GM12864 (cell line): ENCODE data around the gene SMG1.
"Not testable (repeated sequence)": the region's sequence is repeated elsewhere in the genome, so short reads cannot be mapped to it uniquely, and the experiment has no call there.

Experiments used
- DNase-seq: peaks from one replicate; pipeline ENCODE4 v3.0.0-alpha.2; 2011; ENCODE audit warnings: low read depth
- H3K4me3 ChIP-seq: 2 replicates; pipeline ENCODE4 v1.5.1; 2011; ENCODE audit warnings: mild to moderate bottlenecking, low read depth, low read length, control low read depth
- CTCF ChIP-seq: IDR thresholded peaks from 2 replicates; pipeline ENCODE4 v1.5.1; 2011; ENCODE audit warnings: low read depth, mild to moderate bottlenecking, moderate library complexity, low read length, control low read depth, inconsistent platforms; ENCODE audit errors: missing control alignments

The SMG1 gene

GRCh38 chr16:18869043-18869771, 57.0 kb downstream of the SMG1 start:
- H3K4me3 ChIP-seq, DNase-seq: not testable (repeated sequence)

DNA sequence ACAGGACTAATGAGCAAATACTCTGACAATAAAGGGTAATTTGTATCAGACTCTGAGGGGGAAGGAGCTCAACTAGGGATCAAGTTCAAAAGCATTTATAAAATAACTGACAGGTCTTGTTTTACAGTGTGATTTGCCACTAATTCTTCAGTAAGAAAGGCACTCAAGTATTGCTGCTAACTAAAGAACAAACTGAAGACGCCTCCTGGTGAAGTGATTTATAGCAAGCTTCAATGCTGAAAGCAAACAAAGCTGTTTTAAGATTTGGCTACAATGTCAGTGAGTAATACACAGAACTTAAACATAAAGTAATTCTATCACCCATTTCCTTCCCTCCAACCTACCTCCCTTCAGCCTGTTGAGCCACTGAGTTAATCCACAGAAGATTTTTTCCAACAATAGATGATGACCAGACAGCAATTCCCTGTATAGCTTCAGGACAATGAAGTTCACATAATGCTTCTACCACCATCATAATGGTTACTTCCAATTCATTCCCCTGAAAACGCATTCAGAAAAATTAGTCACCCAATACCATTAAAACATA, 59.9 kb downstream of the SMG1 start:
- not testable (repeated sequence) for DNase-seq, H3K4me3 ChIP-seq

- not testable (repeated sequence) for DNase-seq, H3K4me3 ChIP-seq
These were observed 63.3 kb downstream of the SMG1 start for GRCh38 chr16:18862891-18863290.

DNA sequence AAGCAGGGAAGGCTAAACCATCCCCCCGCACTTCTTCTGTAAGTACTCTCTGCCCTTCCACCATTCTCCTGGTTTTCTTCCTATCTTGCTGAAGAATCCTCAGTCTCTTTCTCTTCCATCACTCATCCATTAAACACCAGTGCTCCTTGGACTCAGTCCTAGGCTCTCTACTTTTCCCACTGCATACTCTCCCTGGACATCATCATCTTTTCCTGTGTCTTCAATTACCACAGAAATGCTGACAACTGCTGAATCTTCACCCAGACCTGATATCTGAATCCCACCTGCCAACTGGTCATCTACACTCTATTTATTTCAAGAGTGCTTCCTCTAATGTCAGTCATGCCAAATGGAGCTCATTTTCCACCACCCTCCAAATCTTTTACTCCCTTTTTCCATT, 71.0 kb downstream of the SMG1 start:
- H3K4me3 ChIP-seq: no peak overlapping the region
- no peak for DNase-seq
- no peak for TF ChIP-seq CTCF

- DNase-seq: no peak
- no peak overlapping the region for H3K4me3 ChIP-seq
- TF ChIP-seq CTCF: no peak
These were observed 72.5 kb downstream of the SMG1 start for GRCh38 chr16:18853694-18854093.

- TF ChIP-seq CTCF: no peak
- DNase-seq: no peak
- H3K4me3 ChIP-seq: no peak overlapping the region
These were observed 73.6 kb downstream of the SMG1 start for GRCh38 chr16:18852647-18853046.

DNA sequence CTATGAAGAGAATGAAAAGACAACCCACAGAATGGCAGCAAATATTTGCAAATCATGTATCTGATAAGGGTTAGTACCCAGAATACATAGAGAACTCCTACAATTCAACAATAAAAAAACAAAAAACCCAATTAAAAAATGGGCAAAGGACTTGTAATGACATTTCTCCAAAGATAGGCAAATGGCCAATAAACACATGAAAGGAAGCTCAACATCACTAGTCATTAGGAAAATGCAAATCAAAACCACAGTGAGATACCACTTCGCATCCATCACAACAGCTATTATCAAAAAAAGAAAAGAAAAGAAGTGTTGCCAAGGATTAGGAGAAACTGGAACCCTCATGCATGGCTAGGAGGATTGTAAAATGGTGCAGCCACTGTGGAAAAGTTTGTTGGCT, 79.8 kb downstream of the SMG1 start:
- no peak for DNase-seq
- H3K4me3 ChIP-seq: no peak overlapping the region
- TF ChIP-seq CTCF: no peak

- no peak for DNase-seq
- H3K4me3 ChIP-seq: no peak overlapping the region
- TF ChIP-seq CTCF: no peak
These were observed 83.6 kb downstream of the SMG1 start for GRCh38 chr16:18842565-18842964.
